Right lung (tissue), 5 donors: ENCODE results near the gene DUOX1. TPM values are rescaled to one million over a fixed set of nuclear protein-coding genes. Genes with fewer than 3 reads are reported as not detected.

Experiments
- DNase-seq, 2 donors: peaks; one replicate each; pipeline ENCODE4 v3.0.0-alpha.2; 2013
- polyA plus RNA-seq, 5 donors: library from polyadenylated mRNA; unstranded; fragments of 120-200 nt; gene quantifications; one replicate each; pipeline versions ENCODE4 v1.2.1 to v1.2.3, GENCODE V29; 2013; ENCODE audit warnings: inconsistent platforms in 1 of 5, low replicate concordance in 1 of 5; ENCODE audit not compliant: insufficient read length in 5 of 5, insufficient read depth in 1 of 5

DUOX1 gene
- polyA plus RNA-seq, 5 donors: 5.2 to 7.8 (median 6.6) TPM

GRCh38 chr15:45187894-45188830 is 58.4 kb downstream of the DUOX1 start, which contains the start of gene SHF:
TSS of gene SHF (minus strand) at chr15:45187966. CDS start at chr15:45187951, 15 bp downstream.
- DNase-seq: peak; percentile 67 to 74

- no peak for DNase-seq
These were observed 67.7 kb downstream of the DUOX1 start for GRCh38 chr15:45197512-45197911.

- DNase-seq: peak; percentile 97 to 99
These were observed 68.7 kb downstream of the DUOX1 start for GRCh38 chr15:45198337-45199135.

- no peak for DNase-seq
These were observed 69.5 kb downstream of the DUOX1 start for GRCh38 chr15:45199136-45199810.

GRCh38 chr15:45200001-45200798 is 70.4 kb downstream of the DUOX1 start:
- DNase-seq: peak; percentile 95 to 97

- peak; percentile 83 to 90 for DNase-seq
These were observed 71.2 kb downstream of the DUOX1 start for GRCh38 chr15:45200799-45201556.

GRCh38 chr15:45201557-45201859 is 71.7 kb downstream of the DUOX1 start:
- DNase-seq: no peak

- DNase-seq: no peak
These were observed 72.1 kb downstream of the DUOX1 start for GRCh38 chr15:45201869-45202268.

GRCh38 chr15:45203182-45203581 is 73.4 kb downstream of the DUOX1 start:
- no peak for DNase-seq

- no peak for DNase-seq
These were observed 75.4 kb downstream of the DUOX1 start for GRCh38 chr15:45205192-45205591.

GRCh38 chr15:45212493-45212892 is 82.7 kb downstream of the DUOX1 start:
- no peak for DNase-seq

Other genes starting within 250 kb of the DUOX1 start
- gene TERB2, start 173.3 kb upstream of the DUOX1 start, polyA plus RNA-seq: not detected
- gene SORD, start 106.8 kb upstream of the DUOX1 start, polyA plus RNA-seq: 10 to 100 TPM; 26.7 to 31.4 (median 28.8) TPM
- under 1 TPM; 0.25 to 0.66 (median 0.28) TPM for gene DUOX2, start 15.8 kb upstream of the DUOX1 start, polyA plus RNA-seq
- gene DUOXA2, start 15.7 kb upstream of the DUOX1 start, polyA plus RNA-seq: under 1 TPM in 3 of 5 donors, not detected in 2; 0.10 to 0.21 (median 0.14) TPM
- 1 to 10 TPM in 3 of 5 donors, under 1 TPM in 2; 0.65 to 1.7 (median 1.4) TPM for gene DUOXA1, start 115 bp upstream of the DUOX1 start, polyA plus RNA-seq
- 10 to 100 TPM; 29.6 to 40.9 (median 35.3) TPM for gene SHF, start 58.0 kb downstream of the DUOX1 start, polyA plus RNA-seq
- gene SLC28A2, start 122.2 kb downstream of the DUOX1 start, polyA plus RNA-seq: under 1 TPM; 0.25 to 0.84 (median 0.36) TPM
- gene GATM, start 248.6 kb downstream of the DUOX1 start, polyA plus RNA-seq: 10 to 100 TPM; 19.8 to 27.5 (median 20.5) TPM